HG03159 (cell line): Measurements from ENCODE around the gene MTARC2.

Source experiments
- ATAC-seq: cut with Tn5 transposase; IDR thresholded peaks from one replicate; pipeline ENCODE4 v1.9.1; 2021; ENCODE audit warnings: mild to moderate bottlenecking, moderate library complexity; ENCODE audit not compliant: unreplicated experiment

Gene MTARC2

DNA sequence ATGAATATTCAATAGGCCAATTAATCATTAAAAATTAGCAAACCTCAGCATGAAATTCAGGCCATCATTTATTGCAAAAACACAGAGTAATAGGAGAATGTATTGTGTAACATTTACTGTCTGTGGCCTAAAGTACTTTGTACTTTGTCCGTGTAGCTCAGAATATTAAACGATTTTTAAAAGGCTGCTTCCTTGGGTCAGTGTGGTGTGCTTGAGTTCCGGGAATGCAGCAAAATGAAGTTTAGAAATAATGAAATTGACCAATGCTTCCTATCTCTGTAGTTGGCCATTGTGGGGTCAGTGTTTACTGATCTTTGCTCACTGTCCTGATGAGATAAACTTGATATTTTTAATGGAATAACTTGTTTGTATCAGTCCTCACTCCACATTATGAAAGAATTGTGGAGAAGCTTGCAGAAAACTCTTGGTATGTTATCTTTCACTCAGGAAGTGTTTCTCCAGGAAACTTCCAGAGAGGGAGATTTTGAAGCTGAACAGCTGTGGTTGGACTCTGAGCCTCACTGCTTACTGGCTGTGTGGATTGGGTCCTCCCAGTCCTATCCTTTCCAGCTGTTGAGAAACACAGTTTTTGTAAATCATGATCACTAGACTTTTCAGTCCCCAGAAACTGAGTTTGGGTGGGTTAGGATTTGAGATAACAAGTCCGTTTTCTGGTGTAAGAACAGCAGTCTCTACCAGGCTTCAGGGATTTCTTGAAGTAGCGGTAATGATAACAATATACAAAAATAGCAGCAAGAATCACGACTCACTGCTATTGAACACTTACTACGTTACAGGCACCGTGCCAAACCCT, 19.4 kb downstream of the MTARC2 start:
- ATAC-seq = peak; percentile 38

DNA sequence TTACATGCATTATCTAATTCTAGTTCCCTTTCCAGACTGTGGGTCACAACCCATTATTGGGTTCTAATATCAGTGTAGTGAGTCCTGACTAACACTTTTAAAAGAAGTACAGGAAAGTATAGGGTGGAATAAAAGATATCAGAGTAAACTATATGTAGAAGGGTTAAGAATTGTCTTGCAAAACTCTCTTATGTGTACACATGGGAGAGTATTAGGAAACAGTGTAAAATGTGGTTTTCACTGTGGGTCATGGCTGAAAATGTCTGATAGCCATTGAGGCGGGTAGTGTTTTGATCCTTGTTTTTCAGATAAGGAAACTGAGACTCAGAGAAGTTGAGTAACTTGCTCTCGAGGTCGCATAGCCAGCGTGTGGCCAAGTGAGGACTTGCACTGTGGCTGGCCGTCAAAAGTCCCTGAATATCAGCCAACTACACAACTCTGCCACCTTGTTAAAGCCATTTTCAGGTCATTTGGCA, 20.0 kb downstream of the MTARC2 start:
- ATAC-seq = peak; percentile 21

DNA sequence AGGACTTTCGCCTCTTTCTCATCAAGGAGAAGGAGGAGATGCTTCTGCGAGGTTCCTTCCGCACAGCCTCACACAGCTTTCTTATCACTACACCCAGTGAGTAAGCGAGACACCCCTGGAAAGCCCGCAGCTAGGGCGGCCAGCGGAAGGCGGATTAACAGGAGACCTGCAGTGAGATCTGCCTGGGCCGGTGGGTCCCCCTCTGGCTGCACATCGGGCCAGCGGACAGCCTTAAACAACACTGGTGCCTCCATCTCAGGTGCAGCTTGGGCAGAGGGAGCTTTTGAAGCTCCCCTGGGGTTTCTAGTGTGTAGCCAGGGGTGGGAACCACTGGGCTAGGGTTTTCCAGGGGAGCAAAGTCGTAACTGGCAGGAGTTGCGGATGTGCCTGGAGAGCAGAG, 21.1 kb downstream of the MTARC2 start:
- ATAC-seq = no peak

DNA sequence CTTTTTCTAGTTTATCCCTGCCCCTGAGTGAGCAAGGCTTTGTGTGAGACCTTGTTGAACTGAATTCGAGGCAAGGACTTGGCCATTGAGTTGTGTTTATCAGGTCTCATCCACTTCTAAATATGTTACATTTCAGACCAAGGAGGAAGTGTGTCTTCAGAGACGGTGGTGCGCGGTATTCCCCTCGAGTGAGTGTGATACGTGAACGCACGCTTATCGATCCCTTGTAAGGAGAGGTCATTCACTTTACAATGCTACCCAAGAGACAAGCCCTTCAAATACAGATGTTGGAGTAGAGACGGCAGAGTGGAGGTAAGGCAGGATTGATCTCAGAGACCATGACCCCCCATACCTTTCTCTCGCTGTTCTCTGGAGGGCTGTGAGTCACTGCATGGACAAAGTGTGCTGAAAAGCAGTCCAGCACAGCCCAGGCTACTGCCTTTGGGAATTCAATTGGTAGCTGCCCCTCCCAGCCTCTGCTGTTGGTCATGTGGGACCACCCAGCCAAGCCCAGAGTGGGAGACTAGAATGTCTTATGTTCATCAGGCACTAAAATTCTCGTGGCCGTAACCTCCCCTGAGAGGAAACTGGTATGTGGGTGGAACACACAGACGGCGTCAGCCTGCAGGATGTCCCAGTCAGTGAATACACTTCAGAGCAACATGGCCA, 22.3 kb downstream of the MTARC2 start:
- peak; percentile 61 for ATAC-seq

DNA sequence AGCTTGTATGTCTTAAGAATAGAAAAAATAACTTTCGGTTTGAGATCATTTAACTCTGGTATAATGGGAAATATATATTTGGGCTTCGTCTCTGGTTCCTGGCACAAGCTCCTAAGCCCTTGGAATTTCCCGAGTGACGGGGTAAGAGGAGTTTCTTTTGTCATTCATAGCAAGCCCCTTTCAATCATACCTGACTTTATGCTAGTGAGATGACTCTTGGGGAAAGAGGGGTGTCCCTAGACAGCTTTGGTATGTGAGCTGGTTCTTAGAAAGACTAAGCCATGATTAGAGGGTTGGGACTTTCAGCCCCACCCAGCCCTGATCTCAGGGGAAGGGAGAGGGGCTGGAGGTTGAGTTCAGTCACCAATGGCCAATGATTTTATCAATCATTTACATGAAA, 24.7 kb downstream of the MTARC2 start:
- peak; percentile 39 for ATAC-seq

DNA sequence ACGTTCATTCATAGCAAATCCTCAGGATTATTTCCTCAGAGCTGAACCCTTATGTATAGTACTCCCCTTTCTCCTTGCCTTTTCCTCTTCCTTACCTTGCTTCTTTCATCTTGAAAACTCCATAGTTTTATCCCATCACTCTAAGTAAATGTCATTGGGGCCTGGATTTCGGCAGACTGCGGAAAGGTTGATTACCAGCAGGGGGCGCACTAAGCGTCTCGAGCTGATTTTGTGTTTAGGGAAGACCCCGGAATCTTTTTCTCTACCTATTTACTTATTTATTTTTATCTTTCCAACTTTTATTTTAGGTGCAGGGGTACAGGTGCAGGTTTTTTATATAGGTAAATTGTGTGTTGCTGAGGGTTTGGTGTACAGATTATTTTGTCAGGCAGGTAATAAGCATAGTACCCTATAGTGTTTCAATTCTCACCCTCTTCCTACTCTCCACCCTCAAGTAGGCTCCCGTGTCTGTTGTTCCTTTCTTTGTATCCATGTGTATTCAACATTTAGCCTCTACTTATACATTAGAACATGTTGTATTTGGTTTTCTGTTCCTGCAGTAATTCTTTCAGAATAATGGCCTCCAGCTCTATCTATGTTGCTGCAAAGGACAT, 27.2 kb downstream of the MTARC2 start:
- ATAC-seq = no peak

DNA sequence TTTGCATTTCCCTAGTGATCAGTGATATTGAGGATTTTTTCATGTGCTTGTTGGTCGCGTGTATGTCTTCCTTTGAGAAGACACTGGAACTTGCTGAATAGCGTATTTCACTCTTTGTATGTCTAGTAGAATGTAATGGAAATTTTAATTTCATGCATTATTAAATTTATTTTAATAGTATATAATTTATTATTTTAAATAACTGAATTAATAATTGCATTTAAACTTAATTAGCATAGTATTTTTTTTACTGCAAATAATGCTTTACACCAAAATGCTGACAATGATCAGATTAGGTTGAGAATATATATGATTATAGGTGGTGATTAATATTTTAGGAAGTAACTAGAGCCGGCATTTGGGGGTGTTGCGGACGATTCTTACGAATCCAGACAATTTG, 28.1 kb downstream of the MTARC2 start:
- ATAC-seq = no peak

DNA sequence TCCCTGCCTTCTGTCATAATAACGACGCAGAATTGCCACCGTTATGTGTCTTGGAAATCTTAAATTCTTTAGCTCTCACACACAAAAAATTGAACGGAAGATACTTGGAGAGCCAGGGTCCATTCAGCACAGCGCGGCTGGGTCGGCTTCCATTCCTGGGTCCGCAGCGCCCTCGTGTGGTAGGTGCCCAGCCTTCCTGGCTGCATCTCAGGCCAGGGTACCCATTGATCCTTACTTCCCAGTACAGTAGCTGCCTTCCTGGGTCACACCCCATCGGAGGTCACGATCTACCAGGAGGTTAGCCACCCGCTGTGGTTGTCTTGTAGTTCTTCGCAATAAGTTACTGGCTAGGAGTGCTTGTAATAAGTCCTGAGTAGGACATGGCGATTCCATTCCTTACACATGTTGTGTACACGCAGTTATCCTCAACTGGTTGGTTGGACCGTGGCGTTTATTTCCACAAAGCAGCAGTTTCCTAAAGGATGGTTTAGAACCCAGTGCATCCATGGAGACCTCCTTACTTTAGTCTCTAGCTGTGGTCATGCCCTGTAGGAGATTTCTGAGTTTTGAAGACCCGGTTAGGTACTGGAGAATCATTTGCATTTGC, 28.7 kb downstream of the MTARC2 start:
- ATAC-seq = peak; percentile 70

DNA sequence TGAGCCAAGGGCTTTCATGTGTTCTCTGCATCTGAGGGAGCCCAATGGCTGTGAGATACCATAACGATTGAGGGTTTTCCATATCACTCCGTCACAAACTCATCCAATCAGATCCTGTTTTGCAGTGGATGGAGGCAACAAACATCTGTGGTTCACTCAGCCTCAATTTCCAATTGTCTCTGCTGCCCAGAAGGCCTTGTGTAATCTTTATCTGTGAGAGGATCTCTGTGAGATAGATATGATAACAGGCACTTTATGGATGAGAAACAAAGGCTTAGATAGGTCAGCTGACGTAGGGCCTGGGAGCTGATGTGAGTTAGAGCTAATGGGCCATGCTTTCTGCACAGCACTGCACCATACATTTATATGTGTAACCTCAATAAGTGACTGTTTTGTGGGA, 35.3 kb downstream of the MTARC2 start:
- ATAC-seq = no peak

DNA sequence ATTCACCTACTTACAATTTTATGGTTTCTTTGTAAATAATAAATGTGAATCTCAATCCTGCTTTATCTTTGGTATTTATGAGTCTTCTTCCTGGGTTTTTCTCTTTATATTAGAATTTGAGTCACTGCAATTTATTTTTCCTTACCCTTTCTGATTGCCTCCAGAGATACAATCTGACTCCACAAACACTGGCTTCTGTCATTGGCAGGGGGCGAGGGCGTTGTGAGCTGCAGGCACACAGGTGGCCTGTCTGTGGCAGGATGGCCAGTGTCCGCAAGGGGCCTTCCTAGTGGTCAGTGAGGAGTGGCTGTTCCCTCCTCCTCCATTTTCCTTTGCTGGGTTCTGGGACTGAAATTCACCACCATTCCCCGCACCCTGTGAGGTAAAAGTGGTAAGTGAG, 36.6 kb downstream of the MTARC2 start:
- no peak for ATAC-seq

DNA sequence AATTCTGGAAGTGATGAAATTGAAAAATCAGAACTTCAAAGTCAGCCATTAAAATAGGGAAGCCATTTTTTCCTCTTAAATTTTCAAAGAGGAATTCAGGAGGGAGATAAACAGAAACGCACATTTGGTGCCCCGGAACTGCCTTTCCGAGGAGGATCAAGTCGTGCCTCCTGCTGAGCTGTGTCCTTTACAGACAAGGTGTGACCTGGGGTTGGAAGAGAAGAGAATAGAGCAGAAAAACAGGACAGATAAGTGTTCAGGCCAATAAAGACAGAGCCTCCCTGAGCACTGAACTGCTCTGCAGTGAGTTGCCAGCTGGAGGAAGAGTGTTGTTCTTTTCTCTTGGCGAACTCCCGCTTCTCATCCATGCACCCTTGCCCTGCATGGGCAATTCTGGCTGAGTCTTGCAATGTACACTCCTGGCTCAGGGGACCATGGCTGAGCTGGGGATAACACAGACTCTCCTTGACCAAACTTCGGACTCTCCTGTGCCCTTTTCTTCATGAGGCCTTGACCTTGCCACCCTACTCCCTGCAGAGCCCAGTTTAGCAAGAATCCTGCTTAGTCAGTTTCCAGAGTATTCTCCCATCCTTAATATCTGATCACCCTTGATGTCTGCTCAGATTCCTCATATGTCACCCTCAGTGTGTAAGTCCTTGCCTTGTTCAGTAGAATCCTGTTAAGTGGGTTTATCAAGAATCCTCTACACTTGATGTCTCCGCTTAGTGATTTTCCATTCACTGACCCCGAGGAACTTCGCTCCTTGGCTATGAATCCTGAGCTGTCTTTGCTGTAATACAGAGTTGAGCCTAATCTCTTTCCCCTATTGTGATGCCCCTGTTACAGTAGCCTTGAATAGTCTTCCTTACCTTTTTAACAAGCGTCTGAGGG, 37.3 kb downstream of the MTARC2 start:
- no peak for ATAC-seq

DNA sequence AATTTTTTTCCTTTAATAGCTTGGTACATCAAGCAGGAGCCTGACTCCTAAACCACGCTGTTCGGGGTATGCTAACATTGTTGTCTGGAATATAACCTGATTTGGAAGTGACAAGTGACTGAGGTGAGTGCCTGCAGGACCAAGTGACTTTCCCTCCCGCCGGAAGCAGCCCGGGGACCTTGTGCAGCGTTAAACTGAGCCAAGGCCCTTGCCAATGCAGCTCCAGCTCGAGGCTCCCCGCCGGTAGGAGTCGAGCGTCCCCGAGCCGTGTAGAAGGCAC, 37.9 kb downstream of the MTARC2 start:
- ATAC-seq = peak; percentile 10

DNA sequence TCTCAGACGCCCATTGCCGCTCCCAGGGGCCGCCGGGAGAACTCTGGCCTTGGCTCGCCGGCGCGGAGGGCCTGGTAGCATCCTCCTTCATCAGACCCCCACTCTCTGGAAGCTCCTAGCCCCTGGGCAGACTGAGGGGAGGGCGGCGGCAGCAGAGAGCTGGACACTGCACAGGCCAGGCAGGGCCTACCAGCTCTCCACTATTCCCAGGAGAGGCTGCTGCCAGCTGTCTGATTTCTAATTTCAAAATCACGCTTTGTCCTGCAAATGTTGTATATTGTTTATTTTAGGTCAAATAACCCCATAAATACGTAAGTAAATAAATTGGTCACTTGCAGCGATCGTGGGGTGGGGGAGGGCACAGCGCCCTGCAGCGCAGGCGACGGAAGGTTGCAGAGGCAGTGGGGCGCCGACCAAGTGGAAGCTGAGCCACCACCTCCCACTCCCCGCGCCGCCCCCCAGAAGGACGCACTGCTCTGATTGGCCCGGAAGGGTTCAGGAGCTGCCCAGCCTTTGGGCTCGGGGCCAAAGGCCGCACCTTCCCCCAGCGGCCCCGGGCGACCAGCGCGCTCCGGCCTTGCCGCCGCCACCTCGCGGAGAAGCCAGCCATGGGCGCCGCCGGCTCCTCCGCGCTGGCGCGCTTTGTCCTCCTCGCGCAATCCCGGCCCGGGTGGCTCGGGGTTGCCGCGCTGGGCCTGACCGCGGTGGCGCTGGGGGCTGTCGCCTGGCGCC, 38.4 kb downstream of the MTARC2 start, which contains the start of gene MTARC1:
Gene MTARC1, plus strand, starts transcription at position 577 of the 732 bp plus-strand sequence. Its CDS starts 32 bp downstream, at position 609.
- ATAC-seq = peak; percentile 63

DNA sequence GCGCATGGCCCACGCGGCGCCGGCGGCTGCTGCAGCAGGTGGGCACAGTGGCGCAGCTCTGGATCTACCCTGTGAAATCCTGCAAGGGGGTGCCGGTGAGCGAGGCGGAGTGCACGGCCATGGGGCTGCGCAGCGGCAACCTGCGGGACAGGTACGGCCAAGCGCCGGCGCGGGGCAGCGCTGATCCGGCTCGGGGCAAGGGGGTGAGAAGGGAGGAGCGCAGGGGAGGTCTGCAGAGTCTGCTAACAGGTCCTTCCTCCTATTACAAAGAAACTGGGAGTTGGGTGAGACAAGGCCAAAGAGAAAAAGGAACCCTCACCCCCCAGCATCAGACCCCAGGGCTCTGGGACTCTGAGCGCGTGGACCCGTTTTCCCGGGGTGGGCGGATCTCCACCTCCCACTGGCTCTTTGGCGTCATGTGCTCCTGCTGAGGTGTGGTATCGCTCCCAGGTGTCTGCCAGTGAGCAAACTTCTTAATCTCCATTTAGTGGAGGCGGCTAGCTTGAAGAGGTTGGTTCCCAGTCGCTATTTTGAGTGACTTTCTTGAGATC, 39.0 kb downstream of the MTARC2 start:
- peak; percentile 43 for ATAC-seq

DNA sequence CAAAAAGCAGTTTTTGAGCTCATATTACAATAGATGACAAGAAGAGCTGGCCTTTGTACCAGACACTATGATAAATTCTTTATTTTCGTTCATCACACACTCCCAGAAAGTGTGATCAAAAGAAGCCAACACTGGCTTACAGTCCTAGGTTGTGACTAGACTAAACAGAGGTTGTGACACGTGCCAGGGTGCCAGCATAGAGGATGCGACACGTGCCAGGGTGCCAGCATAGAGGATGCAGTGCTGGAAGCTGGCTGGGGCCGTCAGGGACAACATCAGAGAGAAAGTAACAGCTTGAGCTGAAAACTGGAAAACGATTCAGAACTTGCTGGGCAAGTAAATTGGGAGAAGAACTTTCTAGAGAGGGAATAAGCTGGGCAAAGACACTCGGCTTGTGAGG, 40.8 kb downstream of the MTARC2 start:
- ATAC-seq = no peak

DNA sequence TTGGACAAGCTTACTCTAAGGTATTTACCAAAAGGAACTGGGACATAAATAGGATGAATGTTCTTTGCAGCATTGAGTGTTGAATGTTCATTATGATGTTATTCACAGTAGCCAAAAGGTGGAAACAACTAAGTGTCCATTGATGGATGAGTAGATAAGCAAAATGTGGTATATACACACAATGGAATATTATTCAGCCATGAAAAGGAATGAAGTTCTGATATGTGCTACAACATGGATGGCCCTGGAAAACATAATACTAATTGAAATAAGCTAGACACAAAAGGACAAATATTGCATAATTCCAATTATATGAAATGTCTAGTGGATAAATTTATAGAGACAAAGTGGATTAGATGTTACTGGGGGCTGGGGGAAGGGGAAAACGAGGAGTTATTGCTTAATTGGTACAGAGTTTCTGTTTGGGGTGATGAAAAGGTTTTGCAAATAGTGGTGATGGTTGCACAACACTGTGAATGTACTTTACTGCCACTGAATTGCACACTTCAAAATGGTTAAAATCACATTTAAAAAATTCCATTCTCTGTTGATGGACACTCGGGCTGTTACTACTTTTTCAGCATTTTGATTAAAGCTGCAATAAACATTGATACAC, 41.5 kb downstream of the MTARC2 start:
- ATAC-seq = no peak

DNA sequence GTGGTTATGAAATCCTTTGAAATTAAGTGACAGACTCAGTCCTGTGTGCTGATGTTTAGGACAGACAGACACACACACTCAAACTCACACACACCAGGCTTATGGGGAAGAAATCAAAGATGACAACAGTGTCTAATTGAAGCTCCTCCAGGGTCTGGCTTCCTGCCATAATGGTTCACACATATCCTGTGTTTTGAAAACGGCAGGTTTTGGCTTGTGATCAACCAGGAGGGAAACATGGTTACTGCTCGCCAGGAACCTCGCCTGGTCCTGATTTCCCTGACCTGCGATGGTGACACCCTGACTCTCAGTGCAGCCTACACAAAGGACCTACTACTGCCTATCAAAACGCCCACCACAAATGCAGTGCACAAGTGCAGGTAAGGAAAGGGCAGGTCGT, 43.2 kb downstream of the MTARC2 start:
- ATAC-seq = no peak

DNA sequence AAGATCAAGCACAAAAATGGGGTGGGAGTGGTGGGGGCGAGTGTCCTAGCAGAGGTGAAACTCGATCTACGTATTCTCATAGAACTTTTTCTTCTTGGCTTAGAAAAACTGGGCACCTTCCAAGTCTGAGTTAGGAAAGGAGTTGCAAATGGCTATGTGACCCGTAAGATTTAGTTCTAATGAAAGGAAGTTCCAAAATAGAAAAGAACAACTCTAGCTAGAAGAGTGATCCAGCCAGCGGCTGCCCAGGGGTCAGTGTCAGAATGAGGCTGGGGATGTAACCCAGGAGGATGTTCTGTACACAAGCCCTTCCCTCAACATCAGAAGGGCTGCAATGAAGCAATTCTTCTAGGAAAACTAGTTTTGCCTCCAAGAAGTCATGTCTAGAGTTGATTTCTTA, 43.8 kb downstream of the MTARC2 start:
- ATAC-seq = no peak

DNA sequence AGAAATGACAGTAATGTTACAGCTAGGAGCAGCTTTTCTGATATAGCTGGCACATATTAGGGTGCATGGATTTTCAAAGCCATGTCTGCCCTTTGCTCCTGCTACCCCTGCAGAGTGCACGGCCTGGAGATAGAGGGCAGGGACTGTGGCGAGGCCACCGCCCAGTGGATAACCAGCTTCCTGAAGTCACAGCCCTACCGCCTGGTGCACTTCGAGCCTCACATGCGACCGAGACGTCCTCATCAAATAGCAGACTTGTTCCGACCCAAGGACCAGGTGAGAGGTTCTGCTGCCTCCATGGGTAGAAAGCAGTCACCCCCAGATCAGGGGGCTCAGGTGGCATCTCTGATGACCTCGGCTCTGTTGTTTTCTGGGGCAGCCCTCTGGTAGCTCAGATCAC, 48.4 kb downstream of the MTARC2 start:
- no peak for ATAC-seq
